ENCODE measurements around the gene ASB11.

DNA sequence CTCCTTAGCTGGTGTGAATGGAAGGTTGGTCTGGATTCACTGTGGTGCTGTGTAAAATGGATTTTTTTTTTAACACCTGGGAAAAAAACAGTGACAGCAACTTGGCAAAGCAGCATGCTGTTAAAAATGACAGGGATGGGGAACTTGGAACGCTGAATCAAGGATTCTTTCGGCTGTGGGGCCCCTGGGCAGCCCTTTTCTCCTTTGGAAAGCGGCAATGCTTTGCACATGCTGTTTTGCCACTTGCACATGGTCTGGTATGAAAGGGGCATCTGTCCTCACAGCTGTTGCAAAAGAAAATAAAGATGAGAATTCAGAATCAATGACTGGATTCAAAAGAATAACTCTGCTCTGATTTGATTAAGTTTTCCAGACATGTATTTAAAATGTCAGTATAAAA is 30.5 kb upstream of the ASB11 start:
- TF ChIP-seq GATA2 (IDR thresholded peaks at IDR 0.05; ENCODE audit: low read depth, low read length) (no peak), GATA3 (IDR thresholded peaks at IDR 0.05; ENCODE audit: low read depth, low read length) (no peak)

All from SH-SY5Y (cell line).